PC-9 (cell line): Measurements from ENCODE around the gene RBM39. TPM values are rescaled to one million over a fixed set of nuclear protein-coding genes. Genes with fewer than 3 reads are reported as not detected.
A peak's percentile ranks its signal among the peaks of the same experiment; 100 is the strongest.

ENCODE experiments used
- BruUV-seq: library from RNA; stranded (reverse); fragments of 400-500 nt; replicated peaks from 2 replicates; lab custom pipeline; 2021; lab: Mats Ljungman, UMichigan
- CTCF ChIA-PET: fragments of 300-600 bp; sonication (Branson Sonifier 250); formaldehyde crosslinking; loops from one replicate; lab custom pipeline; 2022; ENCODE audit warnings: antibody characterized with exemption; lab: Charles Lee
- POLR2A ChIA-PET: fragments of 300-600 bp; sonication (Branson Sonifier 250); formaldehyde crosslinking; loops from one replicate; lab custom pipeline; 2022; ENCODE audit warnings: antibody characterized with exemption; ENCODE audit not compliant: unreplicated experiment; lab: Charles Lee
- DNase-seq, 2 experiments: peaks; one replicate each; pipeline versions ENCODE4 v3.0.0 to v3.0.0-alpha.2; 2015 to 2022; ENCODE audit warnings: mixed read lengths in 1 of 2
- H2AFZ ChIP-seq: fragments of 200-600 bp; sonication (generic); 2 replicates; pipeline ENCODE4 v1.8.1; 2017; ENCODE audit warnings: antibody characterized with exemption
- H3F3A ChIP-seq: fragments of 200-600 bp; sonication (generic); 2 replicates; pipeline ENCODE4 v1.8.1; 2017; ENCODE audit warnings: antibody characterized with exemption, mild to moderate bottlenecking, low read depth; ENCODE audit not compliant: insufficient read depth
- H3K27ac ChIP-seq: fragments of 200-600 bp; sonication (generic); 2 replicates; pipeline ENCODE4 v1.6.1; 2016; ENCODE audit warnings: mixed run types
- H3K27me3 ChIP-seq: fragments of 200-600 bp; sonication (generic); 2 replicates; pipeline ENCODE4 v1.6.1; 2016; ENCODE audit warnings: low read depth, mixed run types; ENCODE audit not compliant: insufficient read depth
- H3K36me3 ChIP-seq: fragments of 200-600 bp; sonication (generic); 2 replicates; pipeline ENCODE4 v1.6.1; 2016; ENCODE audit warnings: low read depth, mixed run types
- H3K4me1 ChIP-seq: fragments of 200-600 bp; sonication (generic); replicated peaks from 2 replicates; pipeline ENCODE4 v1.6.1; 2016; ENCODE audit warnings: mixed run types; ENCODE audit not compliant: insufficient read depth
- H3K4me2 ChIP-seq: fragments of 200-600 bp; sonication (generic); 2 replicates; pipeline ENCODE4 v1.6.1; 2017; ENCODE audit warnings: mixed run types
- H3K4me3 ChIP-seq: fragments of 200-600 bp; sonication (generic); 2 replicates; pipeline ENCODE4 v1.6.1; 2016; ENCODE audit warnings: mixed run types
- H3K79me2 ChIP-seq: fragments of 200-600 bp; sonication (generic); 2 replicates; pipeline ENCODE4 v1.6.1; 2017; ENCODE audit warnings: low read depth, mixed run types
- H3K9me2 ChIP-seq: fragments of 200-600 bp; sonication (generic); 2 replicates; pipeline ENCODE4 v1.8.1; 2017; ENCODE audit warnings: mild to moderate bottlenecking; ENCODE audit not compliant: insufficient read depth
- H3K9me3 ChIP-seq: fragments of 200-600 bp; sonication (generic); 2 replicates; pipeline ENCODE4 v1.8.1; 2016; ENCODE audit warnings: low read depth; ENCODE audit not compliant: insufficient read depth
- H4K20me1 ChIP-seq: fragments of 200-600 bp; sonication (generic); 2 replicates; pipeline ENCODE4 v1.8.1; 2017; ENCODE audit not compliant: insufficient read depth
- CTCF ChIP-seq: fragments of 200-600 bp; sonication (generic); conservative IDR thresholded peaks from 2 replicates; pipeline ENCODE4 v1.6.1; 2017; ENCODE audit warnings: mixed run types, antibody characterized with exemption, mild to moderate bottlenecking, moderate library complexity
- EZH2 ChIP-seq: fragments of 200-600 bp; sonication (generic); IDR thresholded peaks from 2 replicates; pipeline ENCODE4 v1.8.0; 2017; ENCODE audit warnings: antibody characterized with exemption, low read depth
- intact Hi-C: fragments of 100-400 bp; cut with micrococcal nuclease; formaldehyde crosslinking; loops from one replicate; pipeline ENCODE4 v1.10.0; 2022; ENCODE audit not compliant: unreplicated experiment
- total RNA-seq: library from RNA; stranded (reverse); gene quantifications from 2 replicates; pipeline ENCODE4 v1.2.3, GENCODE V29; 2021

Gene RBM39
- total RNA-seq, 1 experiment from 2014 or later, result 379 TPM

DNA sequence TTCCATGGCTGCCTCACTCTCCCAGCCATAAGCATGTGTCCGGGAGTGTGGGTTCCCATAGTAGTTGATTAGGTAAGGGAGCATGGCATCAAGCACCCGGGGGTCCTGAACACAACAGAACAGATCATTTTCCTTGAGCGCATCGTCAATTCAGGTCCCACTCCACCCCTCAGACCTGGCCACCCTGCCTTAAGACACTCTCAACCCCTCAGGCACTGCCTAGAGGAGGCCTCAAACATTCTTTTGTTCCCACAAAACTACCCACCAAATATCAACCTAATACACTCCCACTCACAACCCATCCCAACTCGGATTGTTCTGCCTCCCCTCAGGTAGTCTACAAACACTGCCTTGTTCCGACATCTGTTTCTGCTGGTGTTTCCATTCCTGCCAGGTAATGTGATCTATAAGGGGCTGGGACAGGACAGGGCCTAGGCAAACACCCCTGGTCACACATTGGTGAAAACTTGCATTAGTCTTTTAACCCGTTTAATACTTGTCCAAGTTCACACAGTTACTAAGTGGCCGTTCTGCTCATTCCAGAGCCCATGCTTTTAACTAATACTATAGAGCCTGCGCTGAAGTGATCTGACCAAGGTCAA lies 44.3 kb downstream of the RBM39 start:
- TF ChIP-seq EZH2 (no peak), CTCF (no peak)
- H3K79me2 ChIP-seq, result peaks cover 36% of the 10 kb centered on the region
- H4K20me1 ChIP-seq, result peaks cover 25% of the 10 kb centered on the region
- H3K9me2 ChIP-seq, result no peaks in the 10 kb centered on the region
- no peaks in the 10 kb centered on the region for H3K9me3 ChIP-seq
- ChIA-PET POLR2A (no interaction called here), CTCF (interaction anchor here (0.6 kb wide), 1 partner anchor 257 kb away, joined by 4 read pairs; no protein-coding TSS in a partner anchor)
- H3K27me3 ChIP-seq, result no peaks in the 10 kb centered on the region
- H3F3A ChIP-seq, result peaks cover 34% of the 10 kb centered on the region
- peak overlapping the region; percentile 96; the same call in 1 of the 2 replicates for H3K4me3 ChIP-seq
- peak overlapping the region; percentile 83 for H3K4me2 ChIP-seq
- no TSS peak for BruUV-seq
- no peak for DNase-seq
- peaks cover 25% of the 10 kb centered on the region for H3K4me1 ChIP-seq
- H3K27ac ChIP-seq, result no peak overlapping the region
- no peak overlapping the region for H2AFZ ChIP-seq
- intact Hi-C loops, result loop anchor here (5.0 kb wide), 2 partner anchors 80 to 230 kb away; partner anchors contain the start of gene SPAG4
- H3K36me3 ChIP-seq, result peaks cover 16% of the 10 kb centered on the region; the same call in 1 of the 2 replicates

DNA sequence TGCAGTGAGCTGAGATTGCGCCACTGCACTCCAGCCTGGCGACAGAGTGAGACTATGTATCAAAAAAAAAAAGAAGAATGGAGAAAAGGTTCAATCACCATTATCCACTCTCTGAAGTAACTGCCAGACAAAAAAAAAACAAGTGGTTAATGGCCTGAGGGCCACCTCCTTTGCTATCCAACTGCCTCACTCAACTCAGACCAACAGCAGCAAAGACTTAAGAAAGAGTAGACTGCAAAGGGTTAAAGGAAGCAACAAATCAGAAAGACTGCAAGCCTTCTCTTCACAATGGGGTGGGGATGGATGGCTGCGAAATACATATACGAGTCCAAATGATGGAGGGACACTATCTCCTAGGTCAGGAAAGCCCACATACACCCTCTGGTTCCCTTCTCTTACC lies 46.1 kb downstream of the RBM39 start:
- Histone ChIP-seq H3K9me2 (no peaks in the 10 kb centered on the region), H3F3A (peaks cover 16% of the 10 kb centered on the region), H3K36me3 (peaks cover 12% of the 10 kb centered on the region; the same call in 1 of the 2 replicates), H4K20me1 (peaks cover 8% of the 10 kb centered on the region; the same call in 1 of the 2 replicates), H2AFZ (no peak overlapping the region), H3K79me2 (peaks cover 33% of the 10 kb centered on the region), H3K4me2 (no peak overlapping the region), H3K27me3 (no peaks in the 10 kb centered on the region), H3K4me3 (no peak overlapping the region), H3K27ac (no peak overlapping the region), H3K9me3 (no peaks in the 10 kb centered on the region), H3K4me1 (peaks cover 22% of the 10 kb centered on the region)
- CTCF ChIA-PET, result no interaction called here
- POLR2A ChIA-PET, result no interaction called here
- TF ChIP-seq EZH2, result no peak
- TF ChIP-seq CTCF, result no peak
- BruUV-seq, result no TSS peak
- no peak for DNase-seq
- intact Hi-C loops, result loop anchor here (5.0 kb wide), 2 partner anchors 79 to 229 kb away; partner anchors contain the start of gene SPAG4

- CTCF ChIA-PET, result no interaction called here
- Histone ChIP-seq H3K4me3 (no peak overlapping the region), H3K36me3 (peaks cover 11% of the 10 kb centered on the region; the same call in 1 of the 2 replicates), H3K9me3 (no peaks in the 10 kb centered on the region), H3K79me2 (peaks cover 27% of the 10 kb centered on the region), H4K20me1 (0 out of 2 replicates have a peak, but pooled peaks cover 1% of the 10 kb centered on the region), H3K9me2 (no peaks in the 10 kb centered on the region), H2AFZ (no peak overlapping the region), H3K27ac (no peak overlapping the region), H3K27me3 (no peaks in the 10 kb centered on the region), H3K4me2 (no peak overlapping the region), H3K4me1 (peaks cover 15% of the 10 kb centered on the region), H3F3A (peaks cover 9% of the 10 kb centered on the region)
- BruUV-seq, result no TSS peak
- TF ChIP-seq EZH2 (no peak), CTCF (no peak)
- intact Hi-C loops, result loop anchor here (5.0 kb wide), 2 partner anchors 78 to 228 kb away; partner anchors contain the start of gene SPAG4
- DNase-seq, result no peak
- POLR2A ChIA-PET, result no interaction called here
Observed at GRCh38 chr20:35695245-35695749, 46.8 kb downstream of the RBM39 start.
